Activated T-helper 1 cell treated with anti-CD3 and anti-CD28 coated beads, Interleukin-12 subunit alpha, Interleukin-12 subunit beta, Interleukin-2, Interleukin-4 antibody, amounts not matched to agents 30 ng/mL and 10 ng/mL and 1 ng/mL, durations not matched to agents 14 hours and 24 hours and 36 hours (primary cell): ENCODE data around the gene ARHGAP15. TPM values are rescaled to one million over a fixed set of nuclear protein-coding genes. Genes with fewer than 3 reads are reported as not detected.
A peak's percentile ranks its signal among the peaks of the same experiment; 100 is the strongest.

ENCODE experiments used
- DNase-seq: peaks from one replicate; pipeline ENCODE4 v3.0.0; 2021; ENCODE audit warnings: low spot score
- H3K27ac Mint-ChIP-seq: one replicate; pipeline ENCODE4 v1.8.0; 2021; ENCODE audit warnings: mild to moderate bottlenecking, mixed read lengths
- H3K27me3 Mint-ChIP-seq: one replicate; pipeline ENCODE4 v1.8.0; 2022; ENCODE audit warnings: mild to moderate bottlenecking, moderate library complexity, mixed read lengths; ENCODE audit not compliant: insufficient read depth
- H3K36me3 Mint-ChIP-seq: one replicate; pipeline ENCODE4 v1.8.0; 2021; ENCODE audit warnings: low read depth, mixed read lengths
- H3K4me1 Mint-ChIP-seq: one replicate; pipeline ENCODE4 v1.8.0; 2021; ENCODE audit warnings: low read depth, mixed read lengths
- H3K4me3 Mint-ChIP-seq: one replicate; pipeline ENCODE4 v1.8.0; 2021; ENCODE audit warnings: mild to moderate bottlenecking, moderate library complexity, mixed read lengths
- H3K9me3 Mint-ChIP-seq: one replicate; pipeline ENCODE4 v1.8.0; 2021; ENCODE audit warnings: mixed read lengths
- intact Hi-C: fragments of 100-400 bp; cut with micrococcal nuclease; formaldehyde crosslinking; loops from one replicate; pipeline ENCODE4 v1.15.1; 2024
- total RNA-seq: library from RNA; stranded (reverse); gene quantifications from 2 replicates; pipeline ENCODE4 v1.2.3, GENCODE V29; 2022

Gene ARHGAP15
- total RNA-seq, 1 donor from 2014 or later = 65.3 TPM

DNA sequence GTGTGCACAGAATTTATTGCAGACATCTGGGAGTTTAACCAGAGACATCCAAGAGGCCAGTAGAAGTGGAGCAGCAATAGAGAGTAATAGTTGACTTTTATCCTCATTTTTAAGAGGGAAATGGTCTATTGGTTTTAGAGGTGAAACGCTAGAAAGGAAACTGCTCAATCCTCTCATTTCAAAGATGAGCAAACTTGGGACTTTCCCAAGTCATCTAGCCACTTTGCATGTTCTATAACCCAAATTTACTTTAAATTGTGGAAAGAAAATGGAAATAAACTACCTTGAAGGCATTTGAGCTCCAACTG, 601.7 kb downstream of the ARHGAP15 start:
- Mint-ChIP-seq H3K27me3 (no peaks in the 10 kb centered on the region), H3K4me3 (peak overlapping the region; percentile 30), H3K27ac (peak overlapping the region; percentile 92), H3K9me3 (no peaks in the 10 kb centered on the region), H3K4me1 (peaks cover 58% of the 10 kb centered on the region), H3K36me3 (peaks cover 14% of the 10 kb centered on the region)
- no peak for DNase-seq
- intact Hi-C loops = loop anchor here (1.0 to 5.0 kb wide), 13 partner anchors 27 to 786 kb away; partner anchors contain the start of gene ARHGAP15

DNA sequence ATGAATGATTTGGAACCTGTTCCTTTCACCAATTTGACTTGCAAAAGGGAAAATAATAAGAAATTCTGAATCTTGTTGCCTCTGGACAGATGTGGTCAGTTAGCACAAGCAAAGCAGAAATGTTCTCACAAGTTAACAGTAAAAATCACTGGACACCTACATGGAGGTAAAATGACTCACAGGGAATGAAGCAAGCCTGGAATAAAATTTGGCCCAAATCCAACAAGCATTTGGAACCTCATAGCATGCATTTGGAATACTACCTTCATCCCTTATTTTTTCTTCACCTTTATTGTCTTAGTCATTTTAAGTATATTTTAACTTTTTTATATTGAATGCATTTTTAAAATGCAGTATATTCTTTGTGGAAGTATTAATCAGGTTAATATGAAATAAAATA, 602.9 kb downstream of the ARHGAP15 start:
- Mint-ChIP-seq H3K4me3 (no peak overlapping the region), H3K9me3 (no peaks in the 10 kb centered on the region), H3K4me1 (peaks cover 47% of the 10 kb centered on the region), H3K36me3 (peaks cover 16% of the 10 kb centered on the region), H3K27ac (no peak overlapping the region), H3K27me3 (no peaks in the 10 kb centered on the region)
- intact Hi-C loops = loop anchor here (5.0 kb wide), 2 partner anchors 280 to 475 kb away; no protein-coding TSS in a partner anchor
- DNase-seq = no peak

DNA sequence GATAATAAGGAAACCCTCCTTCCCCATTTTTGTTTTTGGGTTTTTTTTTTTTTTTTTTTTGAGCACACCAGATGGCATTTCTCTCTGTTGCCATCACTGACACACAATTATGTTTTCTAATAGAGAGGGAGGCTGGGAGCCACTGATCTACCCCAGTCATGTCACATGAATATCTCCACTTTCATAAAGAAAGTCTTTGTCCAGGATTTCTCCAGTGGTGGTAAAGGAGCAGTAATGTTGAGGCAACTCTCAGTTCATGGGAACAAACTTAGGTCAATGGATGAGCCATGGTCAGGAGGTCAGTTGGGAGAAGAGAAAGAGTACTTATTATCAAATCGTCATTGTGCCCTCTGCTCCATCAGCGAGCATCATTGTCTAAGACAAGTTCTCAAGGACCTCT, 603.7 kb downstream of the ARHGAP15 start:
- intact Hi-C loops = loop anchor here (5.0 kb wide), 2 partner anchors 281 to 476 kb away; no protein-coding TSS in a partner anchor
- H3K27ac Mint-ChIP-seq = no peak overlapping the region

DNA sequence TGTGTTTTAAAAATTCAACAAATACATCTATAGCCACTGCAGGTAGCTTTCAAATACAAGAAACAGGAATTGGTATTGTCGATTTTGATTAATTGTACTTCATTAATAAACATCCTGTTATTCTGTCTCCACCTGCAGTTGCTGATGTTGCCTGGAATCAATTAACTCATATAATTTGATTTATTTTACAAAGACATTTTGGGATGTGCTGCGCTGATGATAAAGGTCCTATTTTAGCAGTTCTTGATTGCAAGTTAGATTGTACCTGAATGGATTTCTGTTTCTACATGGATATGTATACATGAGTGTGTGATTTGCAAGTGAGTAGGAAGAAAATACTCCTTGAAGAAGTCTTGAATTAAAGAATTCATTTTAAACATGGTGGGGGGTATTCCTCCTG, 605.3 kb downstream of the ARHGAP15 start:
- Mint-ChIP-seq H3K9me3 (no peaks in the 10 kb centered on the region), H3K27ac (no peak overlapping the region), H3K36me3 (peaks cover 15% of the 10 kb centered on the region), H3K27me3 (no peaks in the 10 kb centered on the region), H3K4me1 (peaks cover 25% of the 10 kb centered on the region), H3K4me3 (no peak overlapping the region)
- DNase-seq = no peak
- intact Hi-C loops = loop anchor here (5.0 kb wide), 2 partner anchors 282 to 477 kb away; no protein-coding TSS in a partner anchor

More for the DNA sequence above, 603.7 kb downstream of the ARHGAP15 start:
- Mint-ChIP-seq H3K4me1 (peaks cover 41% of the 10 kb centered on the region), H3K4me3 (no peak overlapping the region), H3K36me3 (peaks cover 16% of the 10 kb centered on the region), H3K9me3 (no peaks in the 10 kb centered on the region), H3K27me3 (no peaks in the 10 kb centered on the region)
- DNase-seq = no peak

DNA sequence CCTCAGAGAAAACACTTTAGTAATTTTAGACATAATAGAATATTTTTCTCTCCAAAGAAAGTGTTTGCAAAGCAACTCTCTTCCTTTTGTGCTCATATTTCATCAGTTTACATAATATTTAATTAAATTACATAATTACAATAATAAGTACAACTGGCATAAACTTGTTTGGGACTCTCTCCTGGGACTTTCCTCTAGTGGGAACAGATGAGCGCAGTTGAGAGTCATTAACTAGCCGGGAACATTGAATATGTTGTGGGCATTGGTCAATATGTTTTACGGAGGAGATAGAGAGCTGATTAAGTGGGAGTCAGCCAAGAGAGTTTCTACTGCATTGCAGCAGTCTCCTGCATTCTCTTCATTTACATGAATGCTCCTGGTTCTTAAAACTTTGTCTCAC, 607.7 kb downstream of the ARHGAP15 start:
- Mint-ChIP-seq H3K36me3 (peaks cover 16% of the 10 kb centered on the region), H3K9me3 (no peaks in the 10 kb centered on the region), H3K27ac (no peak overlapping the region), H3K4me3 (no peak overlapping the region), H3K27me3 (no peaks in the 10 kb centered on the region), H3K4me1 (peaks cover 1% of the 10 kb centered on the region)
- no peak for DNase-seq
- intact Hi-C loops = no loop called here

DNA sequence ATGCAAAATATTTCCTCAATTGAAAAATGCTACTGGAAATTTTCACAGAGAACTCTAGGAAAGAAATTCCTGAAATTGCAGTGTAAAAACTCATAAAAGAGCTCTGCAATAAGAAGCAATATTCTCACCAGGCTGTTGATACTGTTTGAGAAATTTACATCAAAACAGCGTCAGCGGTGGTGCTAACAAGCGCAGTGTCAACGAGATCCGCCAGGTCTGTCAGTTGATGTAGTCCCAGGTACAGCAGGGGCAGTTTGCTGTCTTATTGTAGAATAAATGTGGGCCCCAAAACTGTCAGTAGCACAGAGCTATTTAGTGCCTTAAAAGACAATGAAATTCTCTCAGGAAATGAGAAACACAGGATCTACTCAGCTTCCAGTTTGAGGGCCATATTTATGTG, 611.2 kb downstream of the ARHGAP15 start:
- Mint-ChIP-seq H3K4me3 (no peak overlapping the region), H3K36me3 (peaks cover 15% of the 10 kb centered on the region), H3K9me3 (no peaks in the 10 kb centered on the region), H3K27ac (no peak overlapping the region), H3K27me3 (no peaks in the 10 kb centered on the region), H3K4me1 (no peaks in the 10 kb centered on the region)
- no peak for DNase-seq
- intact Hi-C loops = no loop called here

DNA sequence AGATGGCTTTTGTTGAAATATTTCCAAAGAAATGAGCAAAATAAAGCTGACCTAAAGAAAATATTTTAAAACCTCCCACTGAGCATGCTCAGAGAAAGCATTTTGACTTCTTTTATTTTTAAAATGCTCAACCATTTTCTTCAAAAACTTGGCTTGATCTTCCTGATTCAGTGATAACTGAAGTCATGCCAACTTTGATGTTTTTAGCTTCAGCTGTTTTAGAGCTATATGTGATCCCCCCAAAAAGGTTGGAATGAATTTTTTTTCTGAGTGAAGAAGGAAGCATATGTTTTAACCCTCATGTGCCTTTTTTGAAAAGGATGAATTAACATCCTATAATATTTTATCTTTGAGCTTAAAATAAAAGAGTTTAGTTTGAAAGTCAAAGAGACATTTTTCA, 612.0 kb downstream of the ARHGAP15 start:
- H3K4me1 Mint-ChIP-seq = no peaks in the 10 kb centered on the region
- no peaks in the 10 kb centered on the region for H3K9me3 Mint-ChIP-seq
- H3K4me3 Mint-ChIP-seq = no peak overlapping the region
- no peaks in the 10 kb centered on the region for H3K27me3 Mint-ChIP-seq
- no peak for DNase-seq
- peaks cover 16% of the 10 kb centered on the region for H3K36me3 Mint-ChIP-seq
- intact Hi-C loops = no loop called here
- no peak overlapping the region for H3K27ac Mint-ChIP-seq

DNA sequence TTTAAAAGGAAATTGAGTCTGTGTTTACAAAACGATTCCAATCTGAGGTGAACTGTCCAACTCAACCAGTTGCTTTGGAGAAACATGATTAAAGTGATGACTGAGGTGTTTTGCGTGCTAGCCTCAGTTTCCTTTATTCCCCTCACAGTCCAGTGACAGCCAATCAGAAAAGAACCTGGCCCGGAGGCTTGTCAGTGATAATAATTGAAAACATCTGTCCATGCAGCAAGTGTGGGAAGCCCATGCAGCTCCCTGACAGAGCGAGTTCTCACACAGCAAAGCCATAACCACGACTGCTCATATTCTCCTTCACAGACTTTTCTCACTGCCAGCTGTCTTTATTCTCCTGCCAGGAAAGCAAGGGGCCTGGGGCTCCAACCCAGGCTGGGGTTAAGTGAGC, 613.4 kb downstream of the ARHGAP15 start:
- Mint-ChIP-seq H3K27ac (no peak overlapping the region), H3K4me3 (no peak overlapping the region), H3K9me3 (no peaks in the 10 kb centered on the region), H3K27me3 (no peaks in the 10 kb centered on the region), H3K4me1 (no peaks in the 10 kb centered on the region), H3K36me3 (peaks cover 14% of the 10 kb centered on the region)
- no peak for DNase-seq
- intact Hi-C loops = no loop called here

DNA sequence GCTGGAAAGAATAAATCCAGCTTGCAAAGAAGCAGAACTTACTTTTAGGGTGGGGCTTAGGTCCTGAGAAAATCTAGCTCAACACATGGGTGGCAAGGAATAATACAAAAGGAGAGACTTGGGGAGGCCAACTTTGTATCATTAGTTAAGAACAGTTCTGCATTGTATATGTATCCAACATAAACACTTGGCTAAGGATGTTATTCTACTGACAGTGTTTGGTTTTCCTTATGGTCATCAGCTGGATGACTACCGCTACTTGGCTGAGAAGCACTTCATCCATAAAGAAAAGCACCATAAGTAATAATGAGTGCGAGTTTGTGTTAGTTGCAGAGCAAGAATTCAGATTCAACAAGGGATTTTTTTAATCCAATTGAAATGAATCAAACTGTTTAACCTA, 614.9 kb downstream of the ARHGAP15 start:
- Mint-ChIP-seq H3K4me1 (no peaks in the 10 kb centered on the region), H3K4me3 (no peak overlapping the region), H3K27ac (no peak overlapping the region), H3K36me3 (peaks cover 16% of the 10 kb centered on the region), H3K27me3 (no peaks in the 10 kb centered on the region), H3K9me3 (no peaks in the 10 kb centered on the region)
- intact Hi-C loops = no loop called here
- no peak for DNase-seq

DNA sequence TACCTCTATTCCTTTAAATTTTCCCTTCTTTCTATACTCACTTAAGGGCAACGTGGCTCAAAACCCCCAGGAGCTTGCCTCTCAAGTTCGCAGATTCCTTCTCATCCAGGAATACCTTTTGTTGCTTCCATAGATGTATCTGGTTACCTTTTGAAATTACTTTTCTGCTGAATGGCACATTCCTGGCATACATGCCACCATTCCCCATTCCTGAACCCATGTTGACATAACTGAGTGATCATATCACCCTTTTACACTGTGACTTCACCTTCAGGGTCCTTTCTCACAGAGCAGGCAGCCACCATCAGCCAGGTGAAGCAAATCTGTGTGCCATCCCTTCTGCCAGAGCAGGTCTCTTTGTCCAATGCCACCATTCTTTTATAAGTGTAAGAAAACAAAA, 615.8 kb downstream of the ARHGAP15 start:
- no peaks in the 10 kb centered on the region for H3K4me1 Mint-ChIP-seq
- H3K36me3 Mint-ChIP-seq = peaks cover 16% of the 10 kb centered on the region
- no peak overlapping the region for H3K27ac Mint-ChIP-seq
- H3K9me3 Mint-ChIP-seq = no peaks in the 10 kb centered on the region
- no peak overlapping the region for H3K4me3 Mint-ChIP-seq
- DNase-seq = no peak
- intact Hi-C loops = no loop called here
- H3K27me3 Mint-ChIP-seq = no peaks in the 10 kb centered on the region

DNA sequence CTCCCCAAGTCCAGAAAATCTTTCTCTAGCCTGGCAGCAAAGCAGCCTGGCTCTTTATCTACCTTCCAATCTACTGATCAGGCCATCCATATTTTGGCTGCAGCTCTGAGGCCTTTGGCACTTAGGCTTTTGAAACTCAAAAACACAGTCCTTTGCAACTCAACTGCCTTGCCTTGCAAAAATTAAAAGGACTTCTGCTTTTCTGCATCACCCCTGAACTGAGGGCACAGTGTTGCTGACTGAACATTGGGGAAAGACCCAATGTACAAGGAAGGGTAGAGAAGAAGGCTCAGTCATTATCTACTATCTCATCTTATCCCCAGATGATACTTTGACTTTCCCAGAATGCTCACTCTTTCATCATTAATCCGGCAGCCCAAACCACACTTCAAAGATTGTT, 625.5 kb downstream of the ARHGAP15 start:
- Mint-ChIP-seq H3K9me3 (no peaks in the 10 kb centered on the region), H3K27me3 (no peaks in the 10 kb centered on the region), H3K36me3 (peaks cover 10% of the 10 kb centered on the region), H3K27ac (no peak overlapping the region), H3K4me1 (no peaks in the 10 kb centered on the region), H3K4me3 (no peak overlapping the region)
- DNase-seq = no peak
- intact Hi-C loops = no loop called here

DNA sequence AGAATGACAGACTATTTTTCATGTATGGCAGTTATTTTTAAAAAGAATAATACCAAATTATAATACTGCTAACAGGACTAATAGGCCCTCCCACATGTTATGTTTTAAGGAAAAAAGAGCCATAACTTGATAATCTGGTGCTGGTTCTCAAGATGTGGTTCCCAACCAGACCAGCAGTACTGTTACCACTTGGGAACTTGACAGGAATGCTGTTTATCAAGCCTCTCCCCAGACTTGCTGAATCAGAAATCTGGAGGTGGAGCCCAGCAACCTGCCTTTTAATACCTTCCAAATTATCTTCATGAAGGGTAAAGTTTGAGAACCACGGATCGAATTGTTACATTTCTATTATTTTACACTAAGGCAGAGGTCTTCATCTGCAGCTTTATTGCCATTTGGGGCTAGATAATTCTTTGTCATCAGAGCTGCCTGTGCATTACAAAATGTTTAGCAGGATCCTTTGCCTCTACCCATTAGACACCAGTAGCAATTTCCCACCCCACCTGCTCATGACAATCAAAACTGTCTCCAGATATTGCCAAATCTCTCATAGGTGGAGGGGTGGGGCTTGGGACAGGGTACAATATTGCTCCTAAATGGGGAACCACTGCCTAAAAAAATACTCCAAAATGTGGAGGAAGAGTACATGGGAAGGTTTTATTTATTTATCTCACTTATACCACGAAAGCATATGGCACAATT, 629.6 kb downstream of the ARHGAP15 start:
- Mint-ChIP-seq H3K4me3 (no peak overlapping the region), H3K27ac (no peak overlapping the region), H3K9me3 (no peaks in the 10 kb centered on the region), H3K27me3 (no peaks in the 10 kb centered on the region), H3K36me3 (peaks cover 4% of the 10 kb centered on the region), H3K4me1 (no peaks in the 10 kb centered on the region)
- intact Hi-C loops = no loop called here
- no peak for DNase-seq

DNA sequence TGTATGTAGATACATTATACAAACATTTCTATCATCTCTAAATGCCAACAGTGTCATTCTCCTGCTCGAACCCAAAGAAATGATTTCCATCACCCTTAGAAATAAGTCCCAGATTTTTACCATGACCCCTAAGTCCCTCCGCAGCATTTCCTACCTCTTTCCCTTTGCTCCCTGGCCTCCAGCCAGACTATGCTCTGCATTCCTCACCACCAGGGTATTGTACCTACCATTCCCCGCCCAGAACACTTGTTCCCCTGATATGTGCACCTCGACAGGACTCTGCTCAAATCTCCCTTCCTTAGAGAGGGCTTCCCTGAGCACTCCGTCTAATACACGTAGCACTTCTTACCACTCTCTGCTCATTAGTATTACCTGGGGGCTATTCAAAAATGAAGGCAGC, 630.2 kb downstream of the ARHGAP15 start:
- intact Hi-C loops = no loop called here
- no peak overlapping the region for H3K27ac Mint-ChIP-seq
- H3K4me3 Mint-ChIP-seq = no peak overlapping the region

More for the DNA sequence above, 630.2 kb downstream of the ARHGAP15 start:
- Mint-ChIP-seq H3K36me3 (peaks cover 4% of the 10 kb centered on the region), H3K4me1 (no peaks in the 10 kb centered on the region), H3K9me3 (no peaks in the 10 kb centered on the region), H3K27me3 (no peaks in the 10 kb centered on the region)
- no peak for DNase-seq
